ENCODE measurements around the gene CCDC92.

DNA sequence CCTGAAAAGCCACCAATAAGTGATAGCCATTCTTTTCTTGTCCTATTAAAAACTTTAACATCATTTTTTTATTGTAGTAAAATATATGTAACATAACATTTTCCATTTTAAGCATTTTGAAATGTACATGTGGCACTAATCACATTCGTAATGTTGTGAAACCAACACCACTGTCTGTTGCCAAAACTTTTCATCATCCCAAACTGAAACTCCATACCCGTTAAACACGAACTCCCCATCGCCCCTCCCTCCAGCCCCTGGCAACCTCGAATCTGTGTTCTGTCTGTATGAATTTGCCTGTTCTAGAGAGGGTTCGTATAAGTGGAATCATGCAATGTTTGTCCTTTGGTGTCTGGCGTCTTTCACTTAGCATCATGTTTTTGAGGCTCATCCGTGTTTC lies 75.9 kb downstream of the CCDC92 start:
- TF ChIP-seq, protein P1, sequence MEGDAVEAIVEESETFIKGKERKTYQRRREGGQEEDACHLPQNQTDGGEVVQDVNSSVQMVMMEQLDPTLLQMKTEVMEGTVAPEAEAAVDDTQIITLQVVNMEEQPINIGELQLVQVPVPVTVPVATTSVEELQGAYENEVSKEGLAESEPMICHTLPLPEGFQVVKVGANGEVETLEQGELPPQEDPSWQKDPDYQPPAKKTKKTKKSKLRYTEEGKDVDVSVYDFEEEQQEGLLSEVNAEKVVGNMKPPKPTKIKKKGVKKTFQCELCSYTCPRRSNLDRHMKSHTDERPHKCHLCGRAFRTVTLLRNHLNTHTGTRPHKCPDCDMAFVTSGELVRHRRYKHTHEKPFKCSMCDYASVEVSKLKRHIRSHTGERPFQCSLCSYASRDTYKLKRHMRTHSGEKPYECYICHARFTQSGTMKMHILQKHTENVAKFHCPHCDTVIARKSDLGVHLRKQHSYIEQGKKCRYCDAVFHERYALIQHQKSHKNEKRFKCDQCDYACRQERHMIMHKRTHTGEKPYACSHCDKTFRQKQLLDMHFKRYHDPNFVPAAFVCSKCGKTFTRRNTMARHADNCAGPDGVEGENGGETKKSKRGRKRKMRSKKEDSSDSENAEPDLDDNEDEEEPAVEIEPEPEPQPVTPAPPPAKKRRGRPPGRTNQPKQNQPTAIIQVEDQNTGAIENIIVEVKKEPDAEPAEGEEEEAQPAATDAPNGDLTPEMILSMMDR (IDR thresholded peaks at IDR 0.05; ENCODE audit: low read depth, low read length, poor library complexity, severe bottlenecking): no peak
- TF ChIP-seq EZH2phosphoT487 (IDR thresholded peaks at IDR 0.05; ENCODE audit: borderline replicate concordance, low read length): no peak
